ENCODE results near the gene ZNF638. TPM values are rescaled to one million over a fixed set of nuclear protein-coding genes. Genes with fewer than 3 reads are reported as not detected.

Gene ZNF638
- total RNA-seq, 1 experiment from 2014 or later, result 108 TPM

- no peak overlapping the region for H3K4me2 ChIP-seq (ENCODE audit: low read length)
These were observed 8.6 kb downstream of the ZNF638 start for GRCh38 chr2:71340176-71340575.

More at GRCh38 chr2:71340176-71340575, 8.6 kb downstream of the ZNF638 start:
- Histone ChIP-seq H3K27me3 (ENCODE audit: insufficient read depth, low read length) (no peaks in the 10 kb centered on the region), H4K20me1 (ENCODE audit: insufficient read depth) (peaks cover 31% of the 10 kb centered on the region), H3K9ac (ENCODE audit: low read length) (no peak overlapping the region), H3K9me2 (ENCODE audit: insufficient read depth) (no peaks in the 10 kb centered on the region), H3K4me1 (ENCODE audit: control insufficient read depth in 1 of 2, insufficient read depth in 2 of 2, low read length in 2 of 2) (no peaks in the 10 kb centered on the region), H3K79me2 (ENCODE audit: insufficient read depth, low read length) (peaks cover 100% of the 10 kb centered on the region), H3K36me3 (ENCODE audit: control insufficient read depth in 1 of 2, insufficient read depth in 2 of 2, low read length in 2 of 2) (no peaks in the 10 kb centered on the region), H3K9me3 (ENCODE audit: control insufficient read depth in 1 of 2, insufficient read depth in 1 of 2, low read depth in 1 of 2, low read length in 2 of 2) (no peaks in the 10 kb centered on the region), H3K27ac (ENCODE audit: low read depth, low read length) (no peak overlapping the region), H3K4me3 (replicated peaks in 1 of 2; ENCODE audit: low read depth in 1 of 2, low read length in 2 of 2) (no peak overlapping the region), H2AFZ (ENCODE audit: low read depth, low read length, poor library complexity, severe bottlenecking) (no peak overlapping the region)
- POLR2A ChIA-PET, result no interaction called here
- ATAC-seq (no peak), DNase-seq (ENCODE audit: low read depth, low spot score) (no peak)
- RAD21 ChIA-PET (ENCODE audit: low non-redundant PET in 1 of 2, low total read pairs in 2 of 2, uncharacterized antibody in 2 of 2, unreplicated experiment in 2 of 2), result no interaction called here
- BruUV-seq (replicated peaks), result no TSS peak
- TF ChIP-seq SP1 (IDR thresholded peaks at IDR 0.05; ENCODE audit: low read depth) (no peak), MAX (IDR thresholded peaks at IDR 0.05) (no peak), POLR2A (IDR thresholded peaks at IDR 0.05; ENCODE audit: borderline replicate concordance, extremely low read depth, insufficient read depth, insufficient read length) (no peak), FOSL1 (IDR thresholded peaks at IDR 0.05; ENCODE audit: low read depth) (no peak), EZH2 (IDR thresholded peaks at IDR 0.05) (no peak), YY1 (IDR thresholded peaks at IDR 0.05; ENCODE audit: extremely low read depth, insufficient replicate concordance, low read depth, low read length) (no peak), EGR1 (IDR thresholded peaks at IDR 0.05; ENCODE audit: low read depth) (no peak), EZH2phosphoT487 (IDR thresholded peaks at IDR 0.05; ENCODE audit: borderline replicate concordance) (no peak)
- TF ChIP-seq, protein P1, sequence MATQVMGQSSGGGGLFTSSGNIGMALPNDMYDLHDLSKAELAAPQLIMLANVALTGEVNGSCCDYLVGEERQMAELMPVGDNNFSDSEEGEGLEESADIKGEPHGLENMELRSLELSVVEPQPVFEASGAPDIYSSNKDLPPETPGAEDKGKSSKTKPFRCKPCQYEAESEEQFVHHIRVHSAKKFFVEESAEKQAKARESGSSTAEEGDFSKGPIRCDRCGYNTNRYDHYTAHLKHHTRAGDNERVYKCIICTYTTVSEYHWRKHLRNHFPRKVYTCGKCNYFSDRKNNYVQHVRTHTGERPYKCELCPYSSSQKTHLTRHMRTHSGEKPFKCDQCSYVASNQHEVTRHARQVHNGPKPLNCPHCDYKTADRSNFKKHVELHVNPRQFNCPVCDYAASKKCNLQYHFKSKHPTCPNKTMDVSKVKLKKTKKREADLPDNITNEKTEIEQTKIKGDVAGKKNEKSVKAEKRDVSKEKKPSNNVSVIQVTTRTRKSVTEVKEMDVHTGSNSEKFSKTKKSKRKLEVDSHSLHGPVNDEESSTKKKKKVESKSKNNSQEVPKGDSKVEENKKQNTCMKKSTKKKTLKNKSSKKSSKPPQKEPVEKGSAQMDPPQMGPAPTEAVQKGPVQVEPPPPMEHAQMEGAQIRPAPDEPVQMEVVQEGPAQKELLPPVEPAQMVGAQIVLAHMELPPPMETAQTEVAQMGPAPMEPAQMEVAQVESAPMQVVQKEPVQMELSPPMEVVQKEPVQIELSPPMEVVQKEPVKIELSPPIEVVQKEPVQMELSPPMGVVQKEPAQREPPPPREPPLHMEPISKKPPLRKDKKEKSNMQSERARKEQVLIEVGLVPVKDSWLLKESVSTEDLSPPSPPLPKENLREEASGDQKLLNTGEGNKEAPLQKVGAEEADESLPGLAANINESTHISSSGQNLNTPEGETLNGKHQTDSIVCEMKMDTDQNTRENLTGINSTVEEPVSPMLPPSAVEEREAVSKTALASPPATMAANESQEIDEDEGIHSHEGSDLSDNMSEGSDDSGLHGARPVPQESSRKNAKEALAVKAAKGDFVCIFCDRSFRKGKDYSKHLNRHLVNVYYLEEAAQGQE (IDR thresholded peaks at IDR 0.05; ENCODE audit: low read depth), result no peak
- CTCF ChIA-PET, result interaction anchor here (0.7 kb wide), 1 partner anchor 8 kb away, joined by 5 read pairs; the partner anchor contains the start of gene ZNF638
- intact Hi-C loops (cut with micrococcal nuclease), result no loop called here
